Stimulated activated CD8-positive, alpha-beta memory T cell treated with anti-CD3 and anti-CD28 coated beads, Interleukin-7, amount 100 ng/mL, for 1 hour (primary cell): ENCODE measurements around the gene DAB2IP.
"Not testable (repeated sequence)": the region's sequence is repeated elsewhere in the genome, so short reads cannot be mapped to it uniquely, and the experiment has no call there.

Experiments used
- DNase-seq, 2 donors: peaks; one replicate each; pipeline ENCODE4 v3.0.0-alpha.2; 2020; ENCODE audit warnings: low read depth in 2 of 2

DAB2IP gene

GRCh38 chr9:121792476-121792875, 141.0 kb downstream of the DAB2IP start:
- DNase-seq = not testable (repeated sequence)

- not testable (repeated sequence) for DNase-seq
These were observed 142.9 kb downstream of the DAB2IP start for GRCh38 chr9:121794334-121794733.

GRCh38 chr9:121797081-121797480, 145.6 kb downstream of the DAB2IP start:
- DNase-seq = no peak

- no peak for DNase-seq
These were observed 147.5 kb downstream of the DAB2IP start for GRCh38 chr9:121798941-121799340.

- no peak for DNase-seq
These were observed 148.9 kb downstream of the DAB2IP start for GRCh38 chr9:121800376-121800775.

GRCh38 chr9:121801579-121801978, 150.1 kb downstream of the DAB2IP start:
- DNase-seq = no peak

GRCh38 chr9:121802753-121803152, 151.3 kb downstream of the DAB2IP start:
- DNase-seq = no peak

- DNase-seq = no peak
These were observed 155.8 kb downstream of the DAB2IP start for GRCh38 chr9:121807069-121807822.

GRCh38 chr9:121807823-121808278, 156.4 kb downstream of the DAB2IP start:
- no peak for DNase-seq

- no peak for DNase-seq
These were observed 157.3 kb downstream of the DAB2IP start for GRCh38 chr9:121808781-121809180.

GRCh38 chr9:121809356-121810050, 158.1 kb downstream of the DAB2IP start:
- no peak for DNase-seq

- DNase-seq = no peak
These were observed 159.1 kb downstream of the DAB2IP start for GRCh38 chr9:121810489-121810888.

GRCh38 chr9:121811140-121811539, 159.7 kb downstream of the DAB2IP start:
- no peak for DNase-seq

- no peak for DNase-seq
These were observed 160.3 kb downstream of the DAB2IP start for GRCh38 chr9:121811751-121812150.

- no peak for DNase-seq
These were observed 160.8 kb downstream of the DAB2IP start for GRCh38 chr9:121812159-121812735.

- no peak for DNase-seq
These were observed 162.2 kb downstream of the DAB2IP start for GRCh38 chr9:121813519-121814210.

GRCh38 chr9:121814594-121814993, 163.2 kb downstream of the DAB2IP start:
- no peak for DNase-seq

- DNase-seq = no peak
These were observed 163.7 kb downstream of the DAB2IP start for GRCh38 chr9:121815084-121815483.

GRCh38 chr9:121815546-121816448, 164.4 kb downstream of the DAB2IP start:
- DNase-seq = no peak

- DNase-seq = no peak
These were observed 165.0 kb downstream of the DAB2IP start for GRCh38 chr9:121816449-121816817.

GRCh38 chr9:121816845-121817450, 165.5 kb downstream of the DAB2IP start:
- DNase-seq = no peak
